HCT116 (cell line): ENCODE data around the gene CD99. TPM values are rescaled to one million over a fixed set of nuclear protein-coding genes. Genes with fewer than 3 reads are reported as not detected.
A peak's percentile ranks its signal among the peaks of the same experiment; 100 is the strongest.

ENCODE experiments used
- ATAC-seq: fragments of 200-7000 bp; cut with Tn5 transposase; 2 replicates; pipeline ENCODE4 v1.9.1; 2020; ENCODE audit warnings: mild to moderate bottlenecking, moderate library complexity
- BruUV-seq: library from RNA; stranded (reverse); fragments of 400-500 nt; replicated peaks from 2 replicates; lab custom pipeline; 2021; lab: Mats Ljungman, UMichigan
- CTCF ChIA-PET: fragments of 300-600 bp; sonication (Branson Sonifier 250); formaldehyde crosslinking; loops from one replicate; lab custom pipeline; 2021; ENCODE audit warnings: antibody characterized with exemption; lab: Charles Lee
- POLR2A ChIA-PET: fragments of 300-600, 350-600 bp; sonication (Branson Sonifier 250); formaldehyde crosslinking; loops from one replicate; lab custom pipeline; 2021; ENCODE audit warnings: antibody characterized with exemption; lab: Charles Lee
- RAD21 ChIA-PET, 2 experiments: fragments of 300-600 bp; sonication (Branson Sonifier 250); formaldehyde crosslinking; loops; one replicate each; lab custom pipeline; 2023; ENCODE audit warnings: low total read pairs in 2 of 2; ENCODE audit not compliant: uncharacterized antibody in 2 of 2, unreplicated experiment in 2 of 2, low non-redundant PET in 1 of 2; lab: Charles Lee
- DNase-seq: peaks from one replicate; pipeline ENCODE4 v3.0.0-alpha.2; 2010; ENCODE audit warnings: low read depth, low spot score
- H2AFZ ChIP-seq: fragments of 200-600 bp; shearing (Covaris generic), sonication (generic); 2 replicates; pipeline ENCODE4 v1.6.1; 2017; ENCODE audit warnings: low read depth, mixed run types, mixed read lengths, antibody characterized with exemption, low read length; ENCODE audit not compliant: poor library complexity, severe bottlenecking
- H3K27ac ChIP-seq: 2 replicates; pipeline ENCODE4 v1.5.1; 2012; ENCODE audit warnings: low read depth, low read length
- H3K27me3 ChIP-seq: fragments of 200-600 bp; sonication (generic); 2 replicates; pipeline ENCODE4 v1.6.1; 2016; ENCODE audit warnings: mixed run types, low read length, mixed read lengths; ENCODE audit not compliant: insufficient read depth
- H3K36me3 ChIP-seq, 2 experiments: fragments of 200-500 bp in 1 of 2; fragments of 200-600 bp in 1 of 2; sonication (Bioruptor generic) in 1 of 2; sonication (generic) in 1 of 2; 2 replicates each; pipeline versions ENCODE4 v1.5.1 to v1.6.1; 2014 to 2016; ENCODE audit warnings: low read length in 2 of 2, inconsistent platforms in 1 of 2, mixed read lengths in 1 of 2, mixed run types in 1 of 2; ENCODE audit not compliant: insufficient read depth in 2 of 2, control insufficient read depth in 1 of 2
- H3K4me1 ChIP-seq, 2 experiments: fragments of 200-600 bp in 1 of 2; sonication (generic) in 1 of 2; 2 replicates each; pipeline versions ENCODE4 v1.5.1 to v1.6.1; 2012 to 2017; ENCODE audit warnings: low read length in 2 of 2, inconsistent platforms in 1 of 2, mild to moderate bottlenecking in 1 of 2, mixed read lengths in 1 of 2, mixed run types in 1 of 2, moderate library complexity in 1 of 2; ENCODE audit not compliant: insufficient read depth in 2 of 2, control insufficient read depth in 1 of 2
- H3K4me2 ChIP-seq: fragments of 200-600 bp; sonication (generic); 2 replicates; pipeline ENCODE4 v1.6.1; 2017; ENCODE audit warnings: mixed run types, low read length, mixed read lengths
- H3K4me3 ChIP-seq, 2 experiments: fragments of 200-600 bp in 1 of 2; sonication (generic) in 1 of 2; replicated peaks in 1 of 2; 2 replicates each; pipeline ENCODE4 v1.5.1; 2011 to 2016; ENCODE audit warnings: low read length in 2 of 2, control low read depth in 1 of 2, low read depth in 1 of 2, mild to moderate bottlenecking in 1 of 2, mixed read lengths in 1 of 2, mixed run types in 1 of 2
- H3K79me2 ChIP-seq: fragments of 200-600 bp; sonication (generic); 2 replicates; pipeline ENCODE4 v1.6.1; 2017; ENCODE audit warnings: mild to moderate bottlenecking, mixed run types, low read length, moderate library complexity, mixed read lengths; ENCODE audit not compliant: insufficient read depth
- H3K9ac ChIP-seq: fragments of 200-600 bp; sonication (generic); 2 replicates; pipeline ENCODE4 v1.6.1; 2016; ENCODE audit warnings: low read length, mixed read lengths
- H3K9me2 ChIP-seq: fragments of 200-600 bp; sonication (generic), shearing (Covaris generic); 2 replicates; pipeline ENCODE4 v1.6.1; 2017; ENCODE audit warnings: mixed run types, mild to moderate bottlenecking, moderate library complexity; ENCODE audit not compliant: insufficient read depth
- H3K9me3 ChIP-seq, 2 experiments: fragments of 200-500 bp in 1 of 2; fragments of 200-600 bp in 1 of 2; sonication (Bioruptor generic) in 1 of 2; sonication (generic) in 1 of 2; 2 replicates each; pipeline ENCODE4 v1.6.1; 2014 to 2017; ENCODE audit warnings: low read length in 2 of 2, mixed read lengths in 2 of 2, inconsistent platforms in 1 of 2, low read depth in 1 of 2, mild to moderate bottlenecking in 1 of 2, mixed run types in 1 of 2, moderate library complexity in 1 of 2; ENCODE audit not compliant: control insufficient read depth in 1 of 2, insufficient read depth in 1 of 2
- H4K20me1 ChIP-seq: fragments of 200-600 bp; sonication (generic), shearing (Covaris generic); 2 replicates; pipeline ENCODE4 v1.6.1; 2017; ENCODE audit warnings: mixed run types, mild to moderate bottlenecking, moderate library complexity; ENCODE audit not compliant: insufficient read depth
- ATF3 ChIP-seq: IDR thresholded peaks from 2 replicates; pipeline ENCODE4 v1.6.1; 2012
- CTCF ChIP-seq, 3 experiments: fragments of 200-600 bp in 1 of 3; sonication (generic) in 1 of 3; IDR thresholded peaks in 2 of 3; conservative IDR thresholded peaks in 1 of 3; 2 replicates each; pipeline ENCODE4 v1.5.1; 2012 to 2017; ENCODE audit warnings: low read depth in 2 of 3, low read length in 2 of 3, antibody characterized with exemption in 1 of 3, borderline replicate concordance in 1 of 3, control low read depth in 1 of 3, mild to moderate bottlenecking in 1 of 3, mixed read lengths in 1 of 3, mixed run types in 1 of 3, moderate library complexity in 1 of 3; ENCODE audit not compliant: insufficient read depth in 1 of 3
- EGR1 ChIP-seq: IDR thresholded peaks from 2 replicates; pipeline ENCODE4 v1.6.1; 2012; ENCODE audit warnings: low read depth
- MAX ChIP-seq: IDR thresholded peaks from 2 replicates; pipeline ENCODE4 v1.6.1; 2012
- SIN3A ChIP-seq: IDR thresholded peaks from 2 replicates; pipeline ENCODE4 v1.6.1; 2012; ENCODE audit warnings: low read depth
- SP1 ChIP-seq: IDR thresholded peaks from 2 replicates; pipeline ENCODE4 v1.6.1; 2012; ENCODE audit warnings: low read depth
- TCF7L2 ChIP-seq: IDR thresholded peaks from 2 replicates; pipeline ENCODE4 v1.7.0; 2011; ENCODE audit warnings: borderline replicate concordance, inconsistent platforms; ENCODE audit not compliant: insufficient read depth, insufficient read length; ENCODE audit errors: extremely low read depth
- YY1 ChIP-seq: IDR thresholded peaks from 2 replicates; pipeline ENCODE4 v1.6.1; 2011; ENCODE audit warnings: low read length, low read depth, moderate library complexity, mild to moderate bottlenecking; ENCODE audit not compliant: insufficient replicate concordance; ENCODE audit errors: extremely low read depth
- ZNF274 ChIP-seq: fragments of 200-500 bp; sonication (Bioruptor generic); IDR thresholded peaks from 2 replicates; pipeline ENCODE4 v1.6.1; 2014; ENCODE audit warnings: mild to moderate bottlenecking, low read depth, low read length, inconsistent platforms
- intact Hi-C: fragments of 100-400 bp; cut with micrococcal nuclease; formaldehyde crosslinking; loops from 2 replicates; pipeline ENCODE4 v1.10.0; 2022
- total RNA-seq: library from RNA; stranded (reverse); gene quantifications from one replicate; pipeline ENCODE4 v1.2.1, GENCODE V29; 2021; ENCODE audit not compliant: unreplicated experiment

The CD99 gene
- total RNA-seq, 1 experiment from 2014 or later, result 59.6 TPM

DNA sequence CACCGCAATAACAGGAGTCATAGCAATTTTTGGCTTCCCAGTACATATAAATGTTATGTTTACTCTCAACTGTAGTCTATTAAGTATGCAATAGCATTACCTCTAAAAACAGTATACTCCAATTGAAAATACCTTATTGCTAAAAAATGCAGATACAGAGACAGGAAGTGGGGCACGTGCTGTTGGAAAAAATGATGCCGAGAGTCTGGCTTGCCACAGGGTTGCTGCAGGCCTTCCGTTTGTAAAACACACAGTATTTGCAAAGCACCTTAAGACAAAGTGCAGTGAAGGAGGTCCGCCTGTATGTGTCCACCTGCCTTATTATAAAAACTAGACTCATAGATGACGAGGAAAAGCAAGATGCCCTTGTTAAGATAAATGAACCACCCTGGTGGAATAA, 23.5 kb downstream of the CD99 start:
- ATAC-seq (no peak), DNase-seq (no peak)
- ChIA-PET CTCF (no interaction called here), RAD21 (no interaction called here), POLR2A (no interaction called here)
- Histone ChIP-seq H3K4me2 (no peak overlapping the region), H3K9me3 (no peaks in the 10 kb centered on the region), H2AFZ (no peak overlapping the region), H3K9me2 (no peaks in the 10 kb centered on the region), H3K36me3 (no peaks in the 10 kb centered on the region), H3K79me2 (peaks cover 4% of the 10 kb centered on the region; the same call in 1 of the 2 replicates), H3K27me3 (no peaks in the 10 kb centered on the region), H3K9ac (no peak overlapping the region), H4K20me1 (no peaks in the 10 kb centered on the region), H3K27ac (no peak overlapping the region), H3K4me1 (peaks cover 5 to 14% of the 10 kb centered on the region in 2 experiments; a peak in 3 of 4 replicates), H3K4me3 (no peak overlapping the region)
- BruUV-seq, result TSS peak; percentile 26
- TF ChIP-seq ZNF274 (no peak), ATF3 (no peak), MAX (no peak), TCF7L2 (no peak), SIN3A (no peak), SP1 (no peak), EGR1 (no peak)
- intact Hi-C loops, result no loop called here

- no peaks in the 10 kb centered on the region for H3K9me2 ChIP-seq
- H3K79me2 ChIP-seq, result 0 out of 2 replicates have a peak, but pooled peaks cover 3% of the 10 kb centered on the region
- ATAC-seq (no peak), DNase-seq (no peak)
- H3K9me3 ChIP-seq, result no peaks in the 10 kb centered on the region
- no peaks in the 10 kb centered on the region for H3K36me3 ChIP-seq
- CTCF ChIA-PET, result no interaction called here
- H4K20me1 ChIP-seq, result no peaks in the 10 kb centered on the region
- no peak overlapping the region for H2AFZ ChIP-seq
- no peak overlapping the region for H3K9ac ChIP-seq
- POLR2A ChIA-PET, result no interaction called here
- H3K4me1 ChIP-seq, result peaks cover 3 to 8% of the 10 kb centered on the region in 2 experiments; a peak in 3 of 4 replicates
- no peak overlapping the region for H3K27ac ChIP-seq
- RAD21 ChIA-PET, result no interaction called here
- no peaks in the 10 kb centered on the region for H3K27me3 ChIP-seq
- TF ChIP-seq SIN3A (no peak), TCF7L2 (no peak), CTCF (IDR thresholded peaks at IDR 0.05 in 2 of 3, conservative IDR thresholded peaks at IDR 0.05 in 1 of 3; ENCODE audit: borderline replicate concordance in 1 of 3, insufficient read depth in 1 of 3, low read depth in 2 of 3, low read length in 2 of 3) (no peak), YY1 (no peak)
- no peak overlapping the region for H3K4me2 ChIP-seq
- BruUV-seq, result no TSS peak
- intact Hi-C loops, result no loop called here
- no peak overlapping the region for H3K4me3 ChIP-seq
Measured at GRCh38 chrX:2715066-2715600, 24.0 kb downstream of the CD99 start.
